ENCODE measurements around the gene SLC39A2.
A peak's percentile ranks its signal among the peaks of the same experiment; 100 is the strongest.
"Not testable (repeated sequence)": the region's sequence is repeated elsewhere in the genome, so short reads cannot be mapped to it uniquely, and the experiment has no call there.

The SLC39A2 gene

DNA sequence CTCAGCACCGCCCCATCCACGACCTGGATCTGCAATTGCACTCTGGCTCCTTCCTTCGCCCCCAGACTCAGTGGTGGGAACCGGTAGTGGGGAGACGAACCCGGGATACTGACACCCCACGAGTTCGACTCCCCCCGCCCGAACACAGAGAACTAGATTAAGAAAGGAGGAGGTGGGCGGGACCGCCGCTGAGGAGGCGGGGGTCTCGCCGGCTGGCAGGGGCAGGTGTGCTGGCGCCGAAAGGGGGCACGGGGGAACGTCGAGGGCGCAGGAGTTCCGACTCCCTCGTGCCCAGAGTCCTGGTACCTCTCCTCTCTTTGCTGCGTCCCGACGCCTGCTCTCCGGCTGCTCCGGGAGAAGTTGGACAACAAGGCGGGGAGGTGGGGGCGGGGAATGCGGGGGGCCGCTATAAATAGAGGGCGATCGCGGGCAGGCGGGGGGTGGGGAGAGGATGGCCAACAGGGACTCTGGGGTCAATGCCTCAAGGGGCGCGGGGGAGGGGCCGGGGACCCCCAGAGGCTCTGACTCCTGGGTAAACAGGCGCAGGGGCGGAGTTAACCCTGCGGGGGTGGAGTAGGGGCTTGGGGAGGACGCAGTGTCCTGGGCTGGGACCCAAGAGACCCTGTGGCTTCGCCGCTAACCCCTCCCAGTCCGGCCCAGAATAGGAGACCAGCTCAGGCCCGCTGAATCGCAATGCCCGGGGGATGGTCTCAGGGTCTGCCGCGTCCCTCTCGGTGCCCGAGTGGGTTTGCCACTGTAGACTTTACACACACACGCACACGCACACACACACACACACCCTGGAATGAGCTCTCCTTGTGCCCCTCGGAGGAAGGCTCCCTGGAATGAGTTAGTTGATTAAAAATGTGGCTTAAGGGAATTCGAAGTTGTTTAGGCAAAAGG is 26.5 kb downstream of the SLC39A2 start:
- no peak for DNase-seq (ENCODE audit: low spot score)

DNA sequence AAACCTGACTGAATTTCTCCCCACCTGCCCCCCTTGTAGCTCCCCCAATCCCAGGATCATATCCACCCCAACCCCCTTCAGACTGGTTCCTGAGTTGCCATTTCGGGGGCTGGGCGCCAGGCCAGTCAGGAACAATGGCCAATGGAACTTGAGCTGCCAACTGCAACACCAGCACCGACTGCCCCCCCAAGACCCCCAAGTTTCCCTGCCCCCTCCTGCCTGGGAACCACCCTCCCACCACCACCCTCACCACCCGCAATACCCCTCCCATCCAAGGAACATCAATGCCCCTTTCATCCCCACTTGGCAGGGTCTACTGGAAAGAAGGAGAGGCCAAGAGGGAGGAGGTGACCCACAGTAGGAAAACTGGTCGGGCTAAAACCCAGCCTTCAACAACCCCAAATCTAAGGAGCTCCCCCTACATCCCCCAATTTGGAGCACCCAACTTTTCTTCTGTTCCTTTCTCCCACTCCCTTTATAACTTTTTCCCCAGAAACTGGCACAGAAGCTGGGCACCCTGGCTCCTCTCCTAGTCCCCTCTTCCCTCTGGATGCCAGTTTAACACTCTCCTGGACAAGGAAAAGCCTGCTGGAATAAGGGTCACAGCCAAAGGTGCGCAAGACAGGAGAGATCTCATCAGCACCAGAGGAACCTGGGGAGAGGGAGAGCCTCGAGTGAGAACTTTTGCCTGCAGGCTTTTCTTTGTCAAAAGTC is 27.3 kb downstream of the SLC39A2 start:
- DNase-seq (ENCODE audit: low spot score) = no peak

DNA sequence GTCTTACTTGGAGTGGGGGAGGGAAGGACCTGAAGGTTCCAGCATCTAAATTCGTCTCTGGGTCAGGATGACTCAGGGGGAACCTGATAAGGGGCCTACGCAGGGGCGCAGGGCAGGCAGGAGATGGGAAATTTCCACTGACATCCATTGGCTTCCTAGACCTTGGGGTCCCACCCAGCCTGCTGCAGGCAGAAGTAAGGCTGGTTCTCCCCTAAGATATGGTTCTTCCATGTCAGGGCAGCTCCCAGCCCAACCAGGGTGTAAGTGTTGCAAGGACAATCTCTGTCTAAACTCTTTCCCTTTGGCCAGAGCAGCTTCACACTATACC is 27.9 kb downstream of the SLC39A2 start:
- DNase-seq (ENCODE audit: low spot score) = no peak

- DNase-seq (ENCODE audit: low spot score) = no peak
These were observed 30.8 kb downstream of the SLC39A2 start, which contains the start of gene TPPP2 for GRCh38 chr14:21029917-21030316. TSS of gene TPPP2 (plus strand) at chr14:21030217. CDS start at chr14:21030582, 365 bp downstream.

GRCh38 chr14:21030531-21030930 is 31.4 kb downstream of the SLC39A2 start:
- no peak for DNase-seq (ENCODE audit: low spot score)

DNA sequence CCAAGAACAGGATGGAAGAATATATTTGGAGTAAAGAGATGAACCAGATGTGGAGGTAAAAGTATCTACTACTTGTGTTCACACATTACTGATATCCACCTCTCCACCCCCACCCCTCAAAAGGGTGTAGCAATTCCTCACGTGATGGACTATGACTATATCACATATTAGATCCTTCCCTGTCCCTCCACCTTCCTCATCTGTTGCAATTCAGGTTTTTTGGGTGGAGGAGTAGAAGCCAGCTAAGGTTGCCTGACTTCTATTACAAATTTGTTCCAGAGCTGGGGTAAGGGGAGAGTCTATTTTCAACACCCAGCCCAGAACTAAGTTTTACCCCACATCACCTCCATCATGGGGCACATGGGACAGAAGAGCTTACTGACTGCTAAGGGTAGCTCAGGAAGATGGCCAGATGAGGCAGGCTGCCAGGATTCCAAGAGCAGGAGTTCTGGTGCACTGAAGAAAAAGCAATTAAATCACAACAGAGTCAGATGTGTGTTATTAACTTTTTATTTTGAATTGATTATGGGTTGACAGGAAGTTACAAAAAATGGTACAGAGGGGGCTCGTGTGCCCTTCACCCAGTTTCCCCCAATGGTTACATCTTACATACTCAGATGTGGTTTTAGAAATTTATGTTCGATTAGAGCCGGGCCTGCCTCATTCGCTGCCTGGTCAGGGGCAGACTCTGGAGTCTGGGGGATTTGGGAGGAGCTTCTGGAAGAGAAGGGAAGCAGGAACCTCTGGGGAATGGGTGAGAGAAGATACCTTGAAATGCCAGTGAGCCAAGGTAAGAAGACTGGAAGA is 33.4 kb downstream of the SLC39A2 start:
- no peak for DNase-seq (ENCODE audit: low spot score)

DNA sequence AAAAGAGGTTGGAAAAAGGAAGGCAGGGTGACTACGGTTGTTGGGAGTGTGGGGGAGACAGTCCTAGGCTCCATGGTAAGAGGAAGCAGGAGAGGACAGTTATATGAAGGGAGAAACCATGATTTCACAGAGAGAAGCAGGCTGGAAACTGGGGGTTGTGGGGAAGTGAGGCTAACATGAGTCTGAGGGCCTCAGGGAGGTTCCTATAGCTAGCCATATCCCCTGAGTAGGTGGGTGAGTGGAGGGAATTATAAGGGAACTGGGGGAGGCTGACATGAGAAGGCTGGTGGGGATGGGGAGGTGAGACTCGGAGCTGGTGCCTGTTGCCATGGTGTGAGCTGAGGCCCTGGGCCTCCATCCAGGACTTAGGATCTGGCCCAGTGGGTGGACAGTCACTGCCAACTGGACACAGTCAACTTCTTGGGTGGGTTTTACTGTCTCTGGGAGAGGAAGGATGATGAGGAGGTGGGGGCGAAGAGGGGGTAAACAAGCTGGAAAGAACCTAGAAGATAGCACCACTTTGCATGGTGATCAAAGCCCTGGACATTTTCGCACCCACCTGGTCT is 34.1 kb downstream of the SLC39A2 start:
- no peak for DNase-seq (ENCODE audit: low spot score)

DNA sequence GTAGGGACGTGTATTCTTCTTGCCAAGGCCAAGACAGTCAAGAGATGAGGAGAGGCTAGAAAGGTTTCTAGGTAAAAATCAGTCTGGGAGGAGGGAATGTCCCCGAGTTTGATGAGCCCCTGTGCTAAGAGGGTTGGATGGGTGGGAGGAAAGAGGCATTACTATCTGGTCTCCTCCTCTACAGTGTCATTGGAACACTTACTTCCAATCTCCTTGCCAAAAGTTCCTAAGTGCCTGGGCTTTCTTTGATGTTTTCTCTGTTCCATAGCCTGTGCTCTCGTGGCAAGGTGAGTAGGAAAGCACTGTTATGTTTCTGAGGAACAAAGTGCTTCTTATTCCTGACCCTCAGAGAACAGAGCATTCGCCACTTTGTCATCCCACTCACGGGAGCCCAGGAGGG is 35.6 kb downstream of the SLC39A2 start, which contains the start of gene RNASE13:
RNASE13 (minus strand) TSS at position 101 of the 400 bp plus-strand sequence. CDS start 519 bp downstream, outside the sequence.
- no peak for DNase-seq (ENCODE audit: low spot score)

- no peak for DNase-seq (ENCODE audit: low spot score)
These were observed 37.7 kb downstream of the SLC39A2 start for GRCh38 chr14:21036751-21037150.

DNA sequence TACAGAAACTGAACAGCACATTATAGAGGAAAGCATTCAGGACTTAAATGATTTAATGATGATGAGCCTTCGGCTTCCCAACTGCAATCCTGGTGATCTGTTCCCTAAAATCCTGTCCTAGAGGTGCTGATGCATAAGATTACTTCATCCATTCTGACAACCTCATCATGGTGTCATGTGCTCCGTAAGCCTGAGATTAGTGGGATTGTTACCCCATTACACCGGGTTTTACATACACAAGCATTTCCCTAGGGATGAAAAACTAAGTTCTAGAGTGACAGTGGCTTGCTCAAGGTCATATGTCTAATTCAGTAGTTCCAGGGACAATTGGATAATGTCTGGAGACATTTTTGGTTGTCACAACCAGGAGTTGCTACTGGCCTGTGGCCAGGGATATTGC is 38.1 kb downstream of the SLC39A2 start:
- no peak for DNase-seq (ENCODE audit: low spot score)

GRCh38 chr14:21038441-21039422 is 39.6 kb downstream of the SLC39A2 start:
- DNase-seq (ENCODE audit: low spot score) = no peak

- DNase-seq (ENCODE audit: low spot score) = peak; percentile 49
These were observed 40.7 kb downstream of the SLC39A2 start for GRCh38 chr14:21039585-21040369.

GRCh38 chr14:21040370-21040925 is 41.4 kb downstream of the SLC39A2 start:
- no peak for DNase-seq (ENCODE audit: low spot score)

GRCh38 chr14:21040941-21041340 is 41.8 kb downstream of the SLC39A2 start:
- DNase-seq (ENCODE audit: low spot score) = not testable (repeated sequence)

DNA sequence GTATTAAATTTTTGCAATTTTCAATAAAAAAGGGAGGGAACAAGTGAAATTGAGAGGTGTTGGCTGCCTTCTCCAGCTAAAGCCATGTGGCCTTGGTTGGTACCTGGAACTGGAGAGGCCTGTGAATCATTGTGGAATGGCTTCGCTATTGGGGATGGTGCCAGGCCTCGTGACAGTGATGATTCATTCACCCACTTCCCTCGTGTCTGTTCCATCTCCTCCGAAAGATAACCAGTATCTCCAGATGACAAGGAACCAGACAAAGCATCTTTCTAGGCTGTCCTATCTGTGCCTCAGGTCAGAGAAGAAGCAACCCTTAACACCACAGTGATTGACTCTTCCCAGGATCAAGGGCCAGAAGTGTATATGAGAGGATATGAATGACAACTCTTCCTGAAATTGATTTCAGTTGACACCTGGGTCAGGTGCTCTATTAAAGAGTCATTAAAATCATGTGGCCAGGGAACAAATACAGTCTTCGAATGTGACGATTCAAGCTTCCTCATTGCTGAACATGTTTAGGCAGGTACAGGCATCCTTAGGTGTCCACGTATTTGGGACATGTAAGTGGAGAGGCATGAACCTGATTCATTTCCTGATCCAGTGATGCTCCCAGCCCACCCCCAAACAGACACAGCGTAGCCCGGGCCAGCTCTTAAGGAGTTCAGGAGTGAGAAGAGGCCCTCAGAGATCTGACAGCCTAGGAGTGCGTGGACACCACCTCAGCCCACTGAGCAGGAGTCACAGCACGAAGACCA is 42.8 kb downstream of the SLC39A2 start, which contains the start of gene RNASE7:
RNASE7 (plus strand) TSS at position 687 of the 758 bp plus-strand sequence. CDS start 631 bp downstream, outside the sequence.
- no peak for DNase-seq (ENCODE audit: low spot score)

DNA sequence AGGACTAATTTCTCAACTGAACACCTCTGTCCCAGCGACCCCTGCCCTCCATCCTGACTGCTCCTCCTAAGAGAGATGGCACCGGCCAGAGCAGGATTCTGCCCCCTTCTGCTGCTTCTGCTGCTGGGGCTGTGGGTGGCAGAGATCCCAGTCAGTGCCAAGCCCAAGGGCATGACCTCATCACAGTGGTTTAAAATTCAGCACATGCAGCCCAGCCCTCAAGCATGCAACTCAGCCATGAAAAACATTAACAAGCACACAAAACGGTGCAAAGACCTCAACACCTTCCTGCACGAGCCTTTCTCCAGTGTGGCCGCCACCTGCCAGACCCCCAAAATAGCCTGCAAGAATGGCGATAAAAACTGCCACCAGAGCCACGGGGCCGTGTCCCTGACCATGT is 43.8 kb downstream of the SLC39A2 start:
- DNase-seq (ENCODE audit: low spot score) = no peak

GRCh38 chr14:21043387-21043973 is 44.4 kb downstream of the SLC39A2 start:
- no peak for DNase-seq (ENCODE audit: low spot score)

DNA sequence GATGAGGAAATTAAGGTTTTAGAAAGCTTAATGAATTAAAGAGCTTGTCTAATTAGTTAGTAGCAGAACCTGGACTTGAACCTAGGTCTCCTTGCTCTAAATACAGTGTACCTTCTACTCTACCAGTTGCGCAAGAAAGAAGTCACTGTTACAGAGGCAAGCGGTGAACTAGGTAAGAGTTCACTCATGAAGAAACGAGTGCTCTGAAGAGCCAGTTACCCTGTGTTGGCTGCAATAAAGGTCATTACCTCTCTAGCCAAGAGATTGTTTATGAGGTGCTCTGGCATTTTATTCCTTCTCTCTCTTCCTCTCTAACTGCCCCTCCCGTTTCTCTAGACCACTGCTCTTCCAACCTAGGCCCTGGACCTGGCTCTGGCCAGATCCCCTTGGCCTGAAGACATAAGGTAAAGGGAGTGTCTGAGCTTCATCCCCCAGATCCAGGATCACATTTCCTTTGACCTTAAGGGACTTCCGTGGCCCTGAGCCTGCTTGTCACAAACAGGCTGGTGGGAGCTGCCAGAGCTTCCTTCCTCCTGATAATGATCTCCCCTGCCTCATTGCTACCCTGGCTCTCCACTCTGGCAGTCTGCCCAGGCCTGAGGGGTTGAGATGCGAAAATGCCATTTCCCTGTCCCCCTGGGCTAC is 45.0 kb downstream of the SLC39A2 start:
- DNase-seq (ENCODE audit: low spot score) = no peak
